GM12878 (cell line): ENCODE results near the gene SRRD. TPM values are rescaled to one million over a fixed set of nuclear protein-coding genes. Genes with fewer than 3 reads are reported as not detected.
A peak's percentile ranks its signal among the peaks of the same experiment; 100 is the strongest.

Experiments used
- BACH1 ChIP-seq: fragments of 450-650 bp; IDR thresholded peaks from 2 replicates; pipeline ENCODE4 v1.6.1; 2017; ENCODE audit warnings: mild to moderate bottlenecking, borderline replicate concordance
- CTCF ChIP-seq, 3 experiments: IDR thresholded peaks in 2 of 3; conservative IDR thresholded peaks in 1 of 3; 2 replicates each; pipeline ENCODE4 v1.5.1; 2011; ENCODE audit warnings: low read depth in 3 of 3, low read length in 3 of 3, mild to moderate bottlenecking in 3 of 3, control low read depth in 2 of 3, moderate library complexity in 2 of 3, inconsistent platforms in 1 of 3, mixed read lengths in 1 of 3; ENCODE audit not compliant: control insufficient read depth in 2 of 3, insufficient read depth in 1 of 3; ENCODE audit errors: extremely low read depth in 1 of 3
- NBN ChIP-seq: fragments of 450-650 bp; IDR thresholded peaks from 2 replicates; pipeline ENCODE4 v1.6.1; 2016
- RAD51 ChIP-seq: fragments of 450-650 bp; IDR thresholded peaks from 2 replicates; pipeline ENCODE4 v1.6.1; 2016; ENCODE audit warnings: moderate library complexity, mild to moderate bottlenecking, inconsistent platforms
- SREBF1 ChIP-seq: IDR thresholded peaks from 2 replicates; pipeline ENCODE4 v1.6.1; 2012; ENCODE audit warnings: mild to moderate bottlenecking, low read length
- polyA plus RNA-seq, 11 experiments: library from polyadenylated mRNA; depleted of rRNA in 4 of 11; unstranded in 6 of 11; stranded (reverse) in 5 of 11; fragments of >200 nt; fragmentation: Nextera tagmentation in 4 of 11; fragmentation: Illumina TruSeq in 1 of 11; extraction: Ambion mirVana in 4 of 11; extraction: Trizol in 1 of 11; gene quantifications; 1 replicate in 1 of 11; 2 replicates in 10 of 11; pipeline versions ENCODE4 v1.2.1 to v1.2.3, GENCODE V29; 2011 to 2016; ENCODE audit warnings: inconsistent platforms in 2 of 11, missing spikeins in 2 of 11, low read depth in 1 of 11
- total RNA-seq, 4 experiments: library from RNA; depleted of rRNA in 3 of 4; stranded (reverse); fragments of >200 nt in 3 of 4; fragmentation: Illumina TruSeq in 1 of 4; extraction: Trizol in 1 of 4; gene quantifications; 2 replicates each; pipeline versions ENCODE4 v1.2.1 to v1.2.3, GENCODE V29; 2013 to 2021
- TF ChIP-seq, protein P1 (sequence below): fragments of 450-650 bp; IDR thresholded peaks from 2 replicates; pipeline ENCODE4 v1.6.1; 2016; ENCODE audit warnings: mild to moderate bottlenecking

Gene SRRD
- total and polyA plus RNA-seq, 10 of the 15 experiments (the other 5 are each of a cell fraction or from before 2014, with no cell fraction given), result 4.1 to 50.6 (median 27.5) TPM

DNA sequence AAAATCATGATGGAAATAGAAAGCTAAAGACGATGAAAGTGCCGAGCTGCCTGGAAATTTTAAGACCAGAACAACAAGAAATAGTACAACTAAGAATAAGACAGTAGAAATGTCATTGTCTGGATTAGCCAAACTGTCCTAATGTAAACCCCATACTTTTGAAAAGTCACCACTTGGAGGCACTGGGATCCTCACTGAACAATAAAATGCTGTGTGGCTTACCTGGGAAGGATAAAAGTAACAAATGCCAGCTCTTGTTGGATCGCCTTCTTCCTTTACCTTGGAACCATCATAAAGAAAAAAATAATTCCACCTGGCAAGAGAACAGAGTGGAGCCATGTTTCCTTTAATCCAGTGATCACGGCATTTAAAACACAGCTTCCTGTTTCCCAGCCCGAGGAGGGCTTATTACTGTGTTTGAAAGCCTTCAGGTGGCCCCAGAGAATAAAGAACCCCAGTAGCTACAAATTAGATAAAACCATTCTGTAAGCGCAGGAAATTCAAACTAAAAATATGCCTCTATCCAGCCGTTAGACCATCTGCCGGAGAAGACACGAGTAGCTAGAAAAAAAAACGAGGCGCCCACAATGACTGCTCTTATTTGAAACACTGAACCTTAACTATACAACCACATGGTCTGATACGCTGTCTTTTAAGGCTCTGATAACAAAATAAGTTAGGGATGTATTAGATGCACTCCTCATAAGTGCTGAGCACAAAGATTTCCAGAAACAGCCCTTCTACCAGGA is 4.5 kb upstream of the SRRD start (continued):
- TF ChIP-seq, protein P1, sequence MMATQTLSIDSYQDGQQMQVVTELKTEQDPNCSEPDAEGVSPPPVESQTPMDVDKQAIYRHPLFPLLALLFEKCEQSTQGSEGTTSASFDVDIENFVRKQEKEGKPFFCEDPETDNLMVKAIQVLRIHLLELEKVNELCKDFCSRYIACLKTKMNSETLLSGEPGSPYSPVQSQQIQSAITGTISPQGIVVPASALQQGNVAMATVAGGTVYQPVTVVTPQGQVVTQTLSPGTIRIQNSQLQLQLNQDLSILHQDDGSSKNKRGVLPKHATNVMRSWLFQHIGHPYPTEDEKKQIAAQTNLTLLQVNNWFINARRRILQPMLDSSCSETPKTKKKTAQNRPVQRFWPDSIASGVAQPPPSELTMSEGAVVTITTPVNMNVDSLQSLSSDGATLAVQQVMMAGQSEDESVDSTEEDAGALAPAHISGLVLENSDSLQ, result no peak
- TF ChIP-seq SREBF1, result no peak
- TF ChIP-seq NBN, result no peak
- peak in 1 of 3 experiments; percentile 22; a peak in 2 of 6 replicates for TF ChIP-seq CTCF (IDR thresholded peaks at IDR 0.05 in 2 of 3, conservative IDR thresholded peaks at IDR 0.05 in 1 of 3; ENCODE audit: control insufficient read depth in 2 of 3, extremely low read depth in 1 of 3, insufficient read depth in 1 of 3, low read depth in 3 of 3, low read length in 3 of 3)
- no peak for TF ChIP-seq RAD51
- no peak for TF ChIP-seq BACH1
